Stimulated activated CD8-positive, alpha-beta memory T cell treated with anti-CD3 and anti-CD28 coated beads, Interleukin-7, amount 100 ng/mL, for 24 hours (primary cell): ENCODE measurements around the gene CLEC16A.

Experiments used
- DNase-seq: peaks from one replicate; pipeline ENCODE4 v3.0.0-alpha.2; 2020; ENCODE audit warnings: low read depth

Gene CLEC16A

GRCh38 chr16:11063448-11064201 is 119.3 kb downstream of the CLEC16A start:
- no peak for DNase-seq

- no peak for DNase-seq
These were observed 119.8 kb downstream of the CLEC16A start for GRCh38 chr16:11064202-11064540.

- DNase-seq = no peak
These were observed 120.5 kb downstream of the CLEC16A start for GRCh38 chr16:11064851-11065250.

GRCh38 chr16:11066261-11066870 is 122.0 kb downstream of the CLEC16A start:
- DNase-seq = no peak

- DNase-seq = no peak
These were observed 122.9 kb downstream of the CLEC16A start for GRCh38 chr16:11067266-11067665.

- no peak for DNase-seq
These were observed 123.4 kb downstream of the CLEC16A start for GRCh38 chr16:11067697-11068141.

GRCh38 chr16:11071829-11072228 is 127.5 kb downstream of the CLEC16A start:
- DNase-seq = no peak

- no peak for DNase-seq
These were observed 128.2 kb downstream of the CLEC16A start for GRCh38 chr16:11072420-11073153.

GRCh38 chr16:11073407-11073999 is 129.1 kb downstream of the CLEC16A start:
- DNase-seq = no peak

- DNase-seq = no peak
These were observed 129.8 kb downstream of the CLEC16A start for GRCh38 chr16:11074131-11074530.

- DNase-seq = no peak
These were observed 130.8 kb downstream of the CLEC16A start for GRCh38 chr16:11075163-11075562.

- no peak for DNase-seq
These were observed 132.1 kb downstream of the CLEC16A start for GRCh38 chr16:11076259-11077018.

GRCh38 chr16:11078812-11079459 is 134.6 kb downstream of the CLEC16A start:
- DNase-seq = no peak

GRCh38 chr16:11079652-11080187 is 135.4 kb downstream of the CLEC16A start:
- no peak for DNase-seq

- no peak for DNase-seq
These were observed 136.1 kb downstream of the CLEC16A start for GRCh38 chr16:11080327-11080967.

- no peak for DNase-seq
These were observed 136.8 kb downstream of the CLEC16A start for GRCh38 chr16:11080999-11081630.

GRCh38 chr16:11082108-11082859 is 137.9 kb downstream of the CLEC16A start:
- no peak for DNase-seq

- no peak for DNase-seq
These were observed 138.6 kb downstream of the CLEC16A start for GRCh38 chr16:11082860-11083388.

- DNase-seq = no peak
These were observed 140.1 kb downstream of the CLEC16A start for GRCh38 chr16:11084484-11084875.
